MCF 10A (cell line): ENCODE data around the gene ANKRD49. TPM values are rescaled to one million over a fixed set of nuclear protein-coding genes. Genes with fewer than 3 reads are reported as not detected.

ENCODE experiments used
- Bru-seq: library from RNA; stranded (reverse); fragments of 400-500 nt; gene quantifications from one replicate; lab custom pipeline; 2021; lab: Mats Ljungman, UMichigan
- BruChase-seq, 2 experiments: library from RNA; stranded (reverse); fragments of 400-500 nt; gene quantifications; one replicate each; lab custom pipeline; 2021; lab: Mats Ljungman, UMichigan
- BruUV-seq: library from RNA; stranded (reverse); fragments of 400-500 nt; replicated peaks from 2 replicates; lab custom pipeline; 2021; lab: Mats Ljungman, UMichigan
- CTCF ChIA-PET: fragments of 300-600 bp; sonication (Branson Sonifier 250); formaldehyde crosslinking; extraction: SDS; loops from one replicate; lab custom pipeline; 2021; ENCODE audit warnings: antibody characterized with exemption, inconsistent platforms; lab: Yijun Ruan, JAX
- POLR2A ChIA-PET: fragments of 300-600, 350-650 bp; sonication (Branson Sonifier 250); formaldehyde crosslinking; extraction: SDS; loops from one replicate; lab custom pipeline; 2020; ENCODE audit warnings: antibody characterized with exemption, inconsistent platforms; lab: Yijun Ruan, JAX
- DNase-seq: peaks from one replicate; pipeline ENCODE4 v3.0.0-alpha.2; 2018; ENCODE audit not compliant: unreplicated experiment
- H3K27ac Mint-ChIP-seq: one replicate; pipeline ENCODE4 v1.8.0; 2022; ENCODE audit warnings: mild to moderate bottlenecking, low read depth, mixed read lengths; ENCODE audit not compliant: unreplicated experiment
- H3K27me3 Mint-ChIP-seq: one replicate; pipeline ENCODE4 v1.8.0; 2022; ENCODE audit warnings: mixed read lengths; ENCODE audit not compliant: insufficient read depth, unreplicated experiment
- H3K36me3 Mint-ChIP-seq: one replicate; pipeline ENCODE4 v1.8.0; 2022; ENCODE audit warnings: mild to moderate bottlenecking, moderate library complexity, mixed read lengths; ENCODE audit not compliant: insufficient read depth, unreplicated experiment
- H3K4me1 Mint-ChIP-seq: one replicate; pipeline ENCODE4 v1.8.0; 2022; ENCODE audit warnings: mixed read lengths; ENCODE audit not compliant: insufficient read depth, unreplicated experiment
- H3K4me3 Mint-ChIP-seq: one replicate; pipeline ENCODE4 v1.8.0; 2022; ENCODE audit warnings: mild to moderate bottlenecking, moderate library complexity, mixed read lengths; ENCODE audit not compliant: unreplicated experiment
- H3K9me3 Mint-ChIP-seq: one replicate; pipeline ENCODE4 v1.8.0; 2022; ENCODE audit warnings: mixed read lengths; ENCODE audit not compliant: unreplicated experiment
- intact Hi-C: fragments of 100-400 bp; cut with micrococcal nuclease; formaldehyde crosslinking; loops from 2 replicates; pipeline ENCODE4 v1.14.1; 2022
- long read RNA-seq: library from polyadenylated mRNA; stranded (forward); transcript quantifications from one replicate; pipeline ENCODE4 v2.0.0, GENCODE V29; 2022
- total RNA-seq: library from RNA; stranded (reverse); gene quantifications from 2 replicates; pipeline ENCODE4 v1.2.3, GENCODE V29; 2022
- TF ChIP-seq, protein P1 (sequence below): fragments of 200-600 bp; IDR thresholded peaks from one replicate; pipeline ENCODE4 v1.8.0; 2022; ENCODE audit warnings: antibody characterized with exemption, mild to moderate bottlenecking; ENCODE audit not compliant: unreplicated experiment

The ANKRD49 gene
- 9.7 and 13.0 TPM in 2 replicates for total RNA-seq
- Bru-seq, nascent RNA: percentile 91 among the genes with signal in this experiment
- percentile 63 among the genes with signal in this experiment for BruChase-seq, experiment 1, labeled RNA remaining after a 6-hour chase
- percentile 94 among the genes with signal in this experiment for BruChase-seq, experiment 2, labeled RNA remaining after a 2-hour chase
- long read RNA-seq, transcript ANKRD49-210 (3 exons, 2,268 nt): major isoform, 12 of 18 reads
- long read RNA-seq, partial matches to known transcripts: 0 of 18 reads
- long read RNA-seq, other reads (novel, unspliced or antisense): 4 of 18 reads

DNA sequence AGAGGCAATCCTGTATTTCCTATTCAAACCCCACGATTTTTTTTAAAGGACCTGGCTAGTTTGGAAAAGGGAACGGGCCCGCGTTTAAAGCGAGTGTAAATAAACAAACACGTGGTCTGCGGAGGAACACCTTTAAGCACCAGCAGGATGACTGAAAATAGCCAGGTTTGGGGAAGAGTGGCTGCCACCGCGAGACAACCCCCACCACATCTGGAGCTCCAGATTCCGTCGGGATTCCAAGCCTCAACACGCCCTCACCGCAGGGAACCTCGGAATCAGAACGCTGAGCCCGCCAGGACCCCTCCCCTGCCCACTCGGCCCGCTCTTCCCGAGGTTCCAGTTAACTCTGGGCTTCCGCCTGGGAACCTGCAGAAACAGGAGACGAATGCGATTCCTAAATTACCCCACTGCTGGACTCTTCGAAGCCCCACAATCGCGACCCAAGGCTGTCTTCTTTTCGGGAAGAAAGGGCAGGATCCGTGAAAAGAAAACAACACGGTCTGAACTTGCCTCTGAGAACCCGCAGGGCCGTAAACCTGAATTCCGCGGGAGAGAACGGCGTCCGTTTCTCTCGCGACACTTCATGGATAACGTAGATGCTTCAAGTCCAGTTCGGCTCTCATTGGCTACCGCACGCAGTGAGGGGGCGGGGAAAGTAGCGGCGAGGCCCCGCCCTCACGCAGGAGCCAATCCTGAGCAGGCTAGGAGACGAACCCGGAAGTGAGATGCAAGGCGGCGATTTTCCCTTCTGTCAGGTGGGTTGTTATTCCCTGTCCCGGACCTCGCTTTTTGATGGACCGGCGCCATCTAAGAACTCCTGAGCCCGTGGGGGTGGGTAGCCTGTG lies at the start of gene ANKRD49, which contains the start of gene MRE11:
Gene ANKRD49 (plus strand): TSS at position 704 of the 845 bp plus-strand sequence. CDS start 2,710 bp downstream, outside the sequence.
Gene MRE11 (minus strand): TSS at position 564 of the 845 bp plus-strand sequence. CDS start 1,043 bp downstream, outside the sequence.
- BruUV-seq: TSS peak; percentile 60
- no peaks in the 10 kb centered on the region for H3K9me3 Mint-ChIP-seq
- POLR2A ChIA-PET: interaction anchor here (0.6 to 2.2 kb wide), 17 partner anchors 9 to 755 kb away, joined by 3 to 8 read pairs (median 3); partner anchors contain the start of genes C11orf54 and TAF1D
- TF ChIP-seq, protein P1, sequence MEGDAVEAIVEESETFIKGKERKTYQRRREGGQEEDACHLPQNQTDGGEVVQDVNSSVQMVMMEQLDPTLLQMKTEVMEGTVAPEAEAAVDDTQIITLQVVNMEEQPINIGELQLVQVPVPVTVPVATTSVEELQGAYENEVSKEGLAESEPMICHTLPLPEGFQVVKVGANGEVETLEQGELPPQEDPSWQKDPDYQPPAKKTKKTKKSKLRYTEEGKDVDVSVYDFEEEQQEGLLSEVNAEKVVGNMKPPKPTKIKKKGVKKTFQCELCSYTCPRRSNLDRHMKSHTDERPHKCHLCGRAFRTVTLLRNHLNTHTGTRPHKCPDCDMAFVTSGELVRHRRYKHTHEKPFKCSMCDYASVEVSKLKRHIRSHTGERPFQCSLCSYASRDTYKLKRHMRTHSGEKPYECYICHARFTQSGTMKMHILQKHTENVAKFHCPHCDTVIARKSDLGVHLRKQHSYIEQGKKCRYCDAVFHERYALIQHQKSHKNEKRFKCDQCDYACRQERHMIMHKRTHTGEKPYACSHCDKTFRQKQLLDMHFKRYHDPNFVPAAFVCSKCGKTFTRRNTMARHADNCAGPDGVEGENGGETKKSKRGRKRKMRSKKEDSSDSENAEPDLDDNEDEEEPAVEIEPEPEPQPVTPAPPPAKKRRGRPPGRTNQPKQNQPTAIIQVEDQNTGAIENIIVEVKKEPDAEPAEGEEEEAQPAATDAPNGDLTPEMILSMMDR: no peak
- peak within 1 kb of the TSS; percentile 94 for H3K4me3 Mint-ChIP-seq
- peaks cover 30% of the 10 kb centered on the region for H3K36me3 Mint-ChIP-seq
- H3K27me3 Mint-ChIP-seq: no peaks in the 10 kb centered on the region
- DNase-seq: peak; percentile 98
- H3K4me1 Mint-ChIP-seq: no peaks in the 10 kb centered on the region
- H3K27ac Mint-ChIP-seq: peak within 1 kb of the TSS; percentile 96
- CTCF ChIA-PET: interaction anchor here (0.8 to 1.6 kb wide), 2 partner anchors 588 to 598 kb away, joined by 3 to 5 read pairs; no protein-coding TSS in a partner anchor
- intact Hi-C loops: no loop called here

- Mint-ChIP-seq H3K4me3 (no peak overlapping the region), H3K4me1 (peaks cover 7% of the 10 kb centered on the region), H3K9me3 (no peaks in the 10 kb centered on the region), H3K36me3 (peaks cover 41% of the 10 kb centered on the region), H3K27me3 (no peaks in the 10 kb centered on the region), H3K27ac (no peak overlapping the region)
- TF ChIP-seq, protein P1: no peak
- no TSS peak for BruUV-seq
- ChIA-PET CTCF (interaction anchor here (0.6 to 0.9 kb wide), 3 partner anchors 16 to 23 kb away, joined by 3 read pairs; no protein-coding TSS in a partner anchor), POLR2A (no interaction called here)
- DNase-seq: no peak
- intact Hi-C loops: no loop called here
Observed at GRCh38 chr11:94445641-94446040, 48.1 kb upstream of the ANKRD49 start.

DNA sequence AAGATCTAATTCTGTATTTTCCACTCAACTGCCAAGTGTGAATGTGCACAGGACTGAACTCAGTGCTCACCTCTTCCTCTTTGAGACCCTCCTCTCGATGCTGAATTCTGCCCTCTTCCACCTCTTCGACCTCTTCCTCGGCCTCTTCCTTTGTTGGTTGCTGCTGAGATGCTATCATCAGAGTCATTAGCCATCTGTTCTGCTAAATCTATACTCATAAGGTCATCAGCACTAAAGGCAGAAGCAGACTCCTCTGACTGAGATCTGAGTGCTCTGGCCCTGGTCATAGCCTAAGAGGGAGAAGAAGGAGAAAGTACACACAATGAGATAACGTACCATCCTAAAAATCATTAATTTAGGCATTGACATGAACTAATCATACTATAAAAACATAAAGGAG lies 46.6 kb upstream of the ANKRD49 start:
- H3K27ac Mint-ChIP-seq: no peak overlapping the region
- ChIA-PET POLR2A (no interaction called here), CTCF (interaction anchor here (0.8 kb wide), 1 partner anchor 37 kb away, joined by 3 read pairs; no protein-coding TSS in a partner anchor)
- H3K9me3 Mint-ChIP-seq: no peaks in the 10 kb centered on the region
- TF ChIP-seq, protein P1: no peak
- no peak for DNase-seq
- no TSS peak for BruUV-seq
- H3K4me1 Mint-ChIP-seq: peaks cover 7% of the 10 kb centered on the region
- no peaks in the 10 kb centered on the region for H3K27me3 Mint-ChIP-seq
- H3K36me3 Mint-ChIP-seq: peaks cover 35% of the 10 kb centered on the region
- intact Hi-C loops: no loop called here
- no peak overlapping the region for H3K4me3 Mint-ChIP-seq
